Measurements from ENCODE around the gene SDCCAG8. TPM values are rescaled to one million over a fixed set of nuclear protein-coding genes. Genes with fewer than 3 reads are reported as not detected.

Gene SDCCAG8
- total RNA-seq, 1 donor from 2014 or later = 29.4 TPM

GRCh38 chr1:243543501-243543900 is 287.7 kb downstream of the SDCCAG8 start:
- no peak for DNase-seq (ENCODE audit: low read depth)

GRCh38 chr1:243546457-243546856 is 290.6 kb downstream of the SDCCAG8 start:
- DNase-seq (ENCODE audit: low read depth) = no peak

GRCh38 chr1:243547891-243548290 is 292.1 kb downstream of the SDCCAG8 start:
- DNase-seq (ENCODE audit: low read depth) = no peak

- no peak for DNase-seq (ENCODE audit: low read depth)
Observed at GRCh38 chr1:243548516-243548915, 292.7 kb downstream of the SDCCAG8 start.

- peak; percentile 43 for DNase-seq (ENCODE audit: low read depth)
Observed at GRCh38 chr1:243549108-243549507, 293.3 kb downstream of the SDCCAG8 start.

Small RNA genes lying within 50 kb of the gene (microRNA-seq; reads per million reads assigned to microRNA genes)
- 1.3 reads per million for gene MIR4677

Other genes with a start within 250 kb of the SDCCAG8 start
- gene CEP170, start 760 bp upstream of the SDCCAG8 start, total RNA-seq = 92.2 and 145 TPM in 2 replicates

Data from myocyte (in vitro differentiated cells).